NB4 (cell line): ENCODE measurements around the gene BMPR1A.
"Not testable (repeated sequence)": the region's sequence is repeated elsewhere in the genome, so short reads cannot be mapped to it uniquely, and the experiment has no call there.

Source experiments
- DNase-seq: peaks from one replicate; pipeline ENCODE4 v3.0.0; 2010; ENCODE audit warnings: low read depth
- H3K4me3 ChIP-seq: one replicate; pipeline ENCODE4 v1.5.1; 2011; ENCODE audit warnings: mild to moderate bottlenecking, low read depth, low read length, moderate library complexity
- CTCF ChIP-seq: IDR thresholded peaks from one replicate; pipeline ENCODE4 v1.5.1; 2012; ENCODE audit warnings: low read depth, low read length
- MYC ChIP-seq: IDR thresholded peaks from 2 replicates; pipeline ENCODE4 v1.6.1; 2011; ENCODE audit warnings: low read depth, low read length
- POLR2A ChIP-seq: IDR thresholded peaks from 2 replicates; pipeline ENCODE4 v1.6.1; 2011; ENCODE audit warnings: mild to moderate bottlenecking; ENCODE audit not compliant: insufficient read length; ENCODE audit errors: extremely low read depth
- TF ChIP-seq, protein P1 (sequence below): IDR thresholded peaks from 2 replicates; pipeline ENCODE4 v1.6.1; 2011; ENCODE audit warnings: low read depth, low read length

BMPR1A gene

DNA sequence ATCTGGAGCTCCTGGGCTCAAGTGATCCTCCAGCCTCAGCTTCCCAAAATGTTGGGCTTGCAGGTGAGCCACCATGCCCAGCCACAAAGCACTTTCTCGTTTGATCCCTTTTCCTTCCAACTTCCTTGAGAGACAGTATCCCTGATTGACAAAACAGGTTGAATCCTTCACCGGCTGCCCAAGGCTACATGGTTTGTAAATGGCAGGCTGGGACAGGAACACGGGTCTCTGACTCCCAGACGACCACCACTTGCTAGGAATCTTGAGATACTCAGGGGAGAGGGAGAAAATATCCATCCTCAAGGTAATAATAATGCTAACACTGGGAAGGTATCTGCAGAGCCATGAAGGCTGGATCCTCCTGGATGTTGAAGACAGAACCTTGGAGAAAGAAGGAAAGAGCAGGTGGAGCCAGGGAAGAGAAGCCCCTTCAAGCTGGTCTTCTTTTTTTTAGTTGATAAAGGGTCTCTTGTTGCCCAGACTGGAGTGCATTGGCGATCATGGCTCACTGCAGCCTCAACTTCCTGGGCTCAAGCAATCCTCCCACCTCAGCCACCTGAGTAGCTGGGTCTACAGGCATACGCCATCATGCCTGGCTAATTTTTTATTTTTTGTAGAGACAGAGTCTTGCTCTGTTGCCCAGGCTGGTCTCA, 181.2 kb downstream of the BMPR1A start:
- TF ChIP-seq CTCF (no peak), MYC (no peak), POLR2A (no peak)
- TF ChIP-seq, protein P1, sequence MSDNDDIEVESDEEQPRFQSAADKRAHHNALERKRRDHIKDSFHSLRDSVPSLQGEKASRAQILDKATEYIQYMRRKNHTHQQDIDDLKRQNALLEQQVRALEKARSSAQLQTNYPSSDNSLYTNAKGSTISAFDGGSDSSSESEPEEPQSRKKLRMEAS: no peak
- no peak for DNase-seq
- H3K4me3 ChIP-seq: no peak overlapping the region

DNA sequence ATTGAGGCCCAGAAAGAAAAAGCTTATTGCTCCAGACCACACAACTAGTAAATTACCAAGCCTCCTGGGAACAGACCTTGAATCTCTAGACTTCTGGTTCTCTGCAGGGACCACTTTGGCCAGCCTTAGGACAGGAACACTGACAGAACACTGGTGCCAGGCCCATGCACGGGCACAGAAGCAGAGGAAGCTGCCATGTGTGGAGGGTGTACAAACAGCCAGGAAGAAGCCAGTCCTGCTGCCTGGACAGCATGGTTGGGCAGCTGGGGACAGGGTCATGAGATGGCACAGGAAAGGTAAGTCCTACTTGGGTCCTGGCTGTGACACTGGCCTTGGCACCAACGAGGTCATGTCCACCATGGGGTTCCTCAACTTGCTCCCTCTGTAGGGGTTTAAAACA, 181.8 kb downstream of the BMPR1A start:
- TF ChIP-seq CTCF: no peak
- TF ChIP-seq, protein P1: no peak
- TF ChIP-seq MYC: no peak
- no peak for TF ChIP-seq POLR2A
- no peak overlapping the region for H3K4me3 ChIP-seq
- DNase-seq: no peak

DNA sequence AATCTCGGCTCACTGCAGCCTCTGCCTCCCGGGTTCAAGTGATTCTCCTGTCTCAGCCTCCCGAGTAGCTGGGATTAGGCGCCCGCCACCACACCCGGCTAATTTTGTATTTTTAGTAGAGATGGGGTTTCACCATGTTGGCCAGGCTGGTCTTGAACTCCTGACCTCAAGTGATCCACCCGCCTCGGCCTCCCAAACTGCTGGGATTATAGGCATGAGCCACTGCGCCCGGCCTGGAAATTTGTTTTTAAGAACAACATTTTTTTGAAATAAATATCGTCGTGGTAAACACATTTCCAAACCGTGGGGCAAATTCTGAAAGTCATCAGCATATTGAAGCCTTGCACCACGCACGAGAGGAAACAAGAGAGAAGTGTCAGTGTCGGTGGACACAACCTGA, 183.7 kb downstream of the BMPR1A start:
- not testable (repeated sequence) for DNase-seq, H3K4me3 ChIP-seq

DNA sequence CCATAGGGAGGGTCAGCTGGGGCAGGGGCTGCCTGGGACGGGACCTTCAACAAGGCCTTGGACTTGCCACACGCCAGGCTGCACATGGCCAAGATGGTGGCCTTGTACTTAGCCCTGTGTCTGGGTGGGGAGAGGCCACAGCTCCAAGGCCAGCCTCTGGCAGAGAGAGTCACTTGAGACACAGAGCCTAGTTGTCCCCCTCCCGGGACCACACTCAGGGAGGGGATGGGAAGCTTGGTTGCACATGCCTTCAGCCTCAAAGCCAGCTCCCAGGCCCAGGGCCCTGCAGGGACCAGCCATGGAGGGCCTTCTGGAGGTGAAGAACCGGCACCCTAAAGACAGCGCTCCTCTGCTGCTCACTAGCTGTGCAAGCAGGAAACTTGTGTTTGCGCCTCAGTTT, 184.3 kb downstream of the BMPR1A start:
- TF ChIP-seq POLR2A (no peak), CTCF (no peak), MYC (no peak)
- TF ChIP-seq, protein P1: no peak
- DNase-seq: no peak
- H3K4me3 ChIP-seq: no peak overlapping the region

DNA sequence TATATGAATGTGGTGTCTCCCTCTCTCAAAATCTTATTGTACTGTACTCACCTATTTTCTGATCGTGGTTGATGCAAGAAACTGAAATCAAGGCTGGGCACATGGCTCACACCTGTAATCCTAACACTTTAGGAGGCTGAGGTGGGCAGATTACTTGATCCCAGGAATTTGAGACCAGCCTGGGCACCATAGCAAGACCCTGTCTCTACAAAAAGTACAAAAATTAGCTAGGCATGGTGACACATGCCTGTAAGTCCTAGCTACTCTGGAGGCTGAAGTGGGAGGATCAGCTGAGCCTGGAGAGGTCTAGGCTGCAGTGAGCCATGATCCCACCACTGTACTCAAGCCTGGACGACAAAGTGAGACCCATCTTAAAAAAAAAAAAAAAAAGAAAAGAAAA, 185.0 kb downstream of the BMPR1A start:
- H3K4me3 ChIP-seq: no peak overlapping the region
- TF ChIP-seq MYC (no peak), POLR2A (no peak), CTCF (no peak)
- TF ChIP-seq, protein P1: no peak
- DNase-seq: no peak

GRCh38 chr10:86941991-86942421, 185.6 kb downstream of the BMPR1A start:
- TF ChIP-seq, protein P1: no peak
- TF ChIP-seq POLR2A (no peak), CTCF (no peak), MYC (no peak)
- no peak for DNase-seq
- H3K4me3 ChIP-seq: no peak overlapping the region
